Hippocampal formation (tissue), 2 donors: ENCODE data around the gene TXK.

Source experiments
- DNase-seq, 2 donors: peaks; one replicate each; lab custom pipeline; 2025; lab: John Stamatoyannopoulos, UW

Gene TXK

GRCh38 chr4:48051078-48051477 lies 83.0 kb downstream of the TXK start:
- no peak for DNase-seq

- no peak for DNase-seq
These were observed 84.6 kb downstream of the TXK start for GRCh38 chr4:48049483-48049882.

GRCh38 chr4:48047896-48048295 lies 86.2 kb downstream of the TXK start:
- no peak for DNase-seq

GRCh38 chr4:48047421-48047844 lies 86.6 kb downstream of the TXK start:
- DNase-seq = no peak

GRCh38 chr4:48046059-48046458 lies 88.0 kb downstream of the TXK start:
- no peak for DNase-seq

GRCh38 chr4:48044298-48044697 lies 89.8 kb downstream of the TXK start:
- DNase-seq = no peak

GRCh38 chr4:48043504-48043903 lies 90.5 kb downstream of the TXK start:
- DNase-seq = no peak

- no peak for DNase-seq
These were observed 91.0 kb downstream of the TXK start for GRCh38 chr4:48042979-48043461.

- DNase-seq = no peak
These were observed 92.4 kb downstream of the TXK start for GRCh38 chr4:48041535-48042137.

GRCh38 chr4:48039561-48039960 lies 94.5 kb downstream of the TXK start:
- no peak for DNase-seq

- no peak for DNase-seq
These were observed 95.4 kb downstream of the TXK start for GRCh38 chr4:48038666-48039065.

GRCh38 chr4:48037117-48037462 lies 97.0 kb downstream of the TXK start:
- DNase-seq = no peak

- no peak for DNase-seq
These were observed 98.1 kb downstream of the TXK start for GRCh38 chr4:48035952-48036351.

- no peak for DNase-seq
These were observed 100.1 kb downstream of the TXK start for GRCh38 chr4:48033825-48034413.

- DNase-seq = no peak
These were observed 100.6 kb downstream of the TXK start for GRCh38 chr4:48033412-48033811.

- no peak for DNase-seq
These were observed 101.3 kb downstream of the TXK start for GRCh38 chr4:48032721-48033120.

- no peak for DNase-seq
These were observed 102.1 kb downstream of the TXK start for GRCh38 chr4:48031802-48032525.

GRCh38 chr4:48030470-48030869 lies 103.6 kb downstream of the TXK start:
- no peak for DNase-seq

GRCh38 chr4:48028696-48029095 lies 105.4 kb downstream of the TXK start:
- no peak for DNase-seq

GRCh38 chr4:48027653-48028052 lies 106.4 kb downstream of the TXK start:
- no peak for DNase-seq

GRCh38 chr4:48025005-48025404 lies 109.0 kb downstream of the TXK start:
- no peak for DNase-seq

GRCh38 chr4:48024522-48024921 lies 109.5 kb downstream of the TXK start:
- no peak for DNase-seq

GRCh38 chr4:48022192-48022799 lies 111.8 kb downstream of the TXK start:
- no peak for DNase-seq
